Measurements from ENCODE around the gene GIGYF2.

GIGYF2 gene

GRCh38 chr2:232878855-232879617 lies 181.9 kb downstream of the GIGYF2 start:
- no peak overlapping the region for H3K27ac ChIP-seq
- no peak for TF ChIP-seq CTCF (conservative IDR thresholded peaks at IDR 0.05)

- TF ChIP-seq ZFX (IDR thresholded peaks at IDR 0.05): no peak
- no peak for TF ChIP-seq CTCF (conservative IDR thresholded peaks at IDR 0.05)
- H3K27ac ChIP-seq: no peak overlapping the region
Observed at GRCh38 chr2:232879618-232880494, 182.7 kb downstream of the GIGYF2 start.

- no peak overlapping the region for H3K27ac ChIP-seq
- no peak for TF ChIP-seq CTCF (conservative IDR thresholded peaks at IDR 0.05)
- TF ChIP-seq ZFX (IDR thresholded peaks at IDR 0.05): no peak
Observed at GRCh38 chr2:232880764-232881351, 183.7 kb downstream of the GIGYF2 start.

GRCh38 chr2:232882085-232882484 lies 185.0 kb downstream of the GIGYF2 start:
- no peak overlapping the region for H3K27ac ChIP-seq
- TF ChIP-seq ZFX (IDR thresholded peaks at IDR 0.05): no peak
- no peak for TF ChIP-seq CTCF (conservative IDR thresholded peaks at IDR 0.05)

- TF ChIP-seq ZFX (IDR thresholded peaks at IDR 0.05) (no peak), CTCF (conservative IDR thresholded peaks at IDR 0.05) (no peak)
- no peak overlapping the region for H3K27ac ChIP-seq
Observed at GRCh38 chr2:232882505-232883115, 185.5 kb downstream of the GIGYF2 start.

GRCh38 chr2:232883116-232883721 lies 186.1 kb downstream of the GIGYF2 start:
- TF ChIP-seq ZFX (IDR thresholded peaks at IDR 0.05) (no peak), CTCF (conservative IDR thresholded peaks at IDR 0.05) (no peak)
- no peak overlapping the region for H3K27ac ChIP-seq
